Calu3 (cell line): ENCODE results near the gene CCDC106. TPM values are rescaled to one million over a fixed set of nuclear protein-coding genes. Genes with fewer than 3 reads are reported as not detected.

Experiments used
- BruUV-seq: library from RNA; stranded (reverse); fragments of 400-500 nt; replicated peaks from 2 replicates; lab custom pipeline; 2021; lab: Mats Ljungman, UMichigan
- CTCF ChIA-PET: fragments of 300-600 bp; sonication (Branson Sonifier 250); formaldehyde crosslinking; loops from one replicate; lab custom pipeline; 2022; ENCODE audit warnings: antibody characterized with exemption; lab: Charles Lee
- DNase-seq: peaks from one replicate; pipeline ENCODE4 v3.0.0; 2022
- H3K27ac Mint-ChIP-seq: one replicate; pipeline ENCODE4 v1.8.0; 2022; ENCODE audit warnings: mixed read lengths; ENCODE audit not compliant: unreplicated experiment
- H3K27me3 Mint-ChIP-seq: one replicate; pipeline ENCODE4 v1.8.0; 2022; ENCODE audit warnings: mixed read lengths; ENCODE audit not compliant: unreplicated experiment
- H3K36me3 Mint-ChIP-seq: one replicate; pipeline ENCODE4 v1.8.0; 2022; ENCODE audit warnings: mild to moderate bottlenecking, moderate library complexity, mixed read lengths; ENCODE audit not compliant: insufficient read depth, unreplicated experiment
- H3K4me1 Mint-ChIP-seq: one replicate; pipeline ENCODE4 v1.8.0; 2022; ENCODE audit warnings: mild to moderate bottlenecking, low read depth, mixed read lengths; ENCODE audit not compliant: unreplicated experiment
- H3K4me3 Mint-ChIP-seq: one replicate; pipeline ENCODE4 v1.8.0; 2022; ENCODE audit warnings: mild to moderate bottlenecking, low read depth, moderate library complexity, mixed read lengths; ENCODE audit not compliant: unreplicated experiment
- H3K9me3 Mint-ChIP-seq: one replicate; pipeline ENCODE4 v1.8.0; 2022; ENCODE audit warnings: low read depth, mixed read lengths; ENCODE audit not compliant: unreplicated experiment
- intact Hi-C: fragments of 100-400 bp; cut with micrococcal nuclease; formaldehyde crosslinking; loops from one replicate; pipeline ENCODE4 v1.10.0; 2022; ENCODE audit not compliant: unreplicated experiment
- total RNA-seq: library from RNA; stranded (reverse); gene quantifications from 2 replicates; pipeline ENCODE4 v1.2.3, GENCODE V29; 2022
- TF ChIP-seq, protein P1 (sequence below): fragments of 200-600 bp; IDR thresholded peaks from one replicate; pipeline ENCODE4 v1.8.0; 2022; ENCODE audit warnings: antibody characterized with exemption; ENCODE audit not compliant: unreplicated experiment

CCDC106 gene
- total RNA-seq, 1 experiment from 2014 or later, result 12.7 TPM

DNA sequence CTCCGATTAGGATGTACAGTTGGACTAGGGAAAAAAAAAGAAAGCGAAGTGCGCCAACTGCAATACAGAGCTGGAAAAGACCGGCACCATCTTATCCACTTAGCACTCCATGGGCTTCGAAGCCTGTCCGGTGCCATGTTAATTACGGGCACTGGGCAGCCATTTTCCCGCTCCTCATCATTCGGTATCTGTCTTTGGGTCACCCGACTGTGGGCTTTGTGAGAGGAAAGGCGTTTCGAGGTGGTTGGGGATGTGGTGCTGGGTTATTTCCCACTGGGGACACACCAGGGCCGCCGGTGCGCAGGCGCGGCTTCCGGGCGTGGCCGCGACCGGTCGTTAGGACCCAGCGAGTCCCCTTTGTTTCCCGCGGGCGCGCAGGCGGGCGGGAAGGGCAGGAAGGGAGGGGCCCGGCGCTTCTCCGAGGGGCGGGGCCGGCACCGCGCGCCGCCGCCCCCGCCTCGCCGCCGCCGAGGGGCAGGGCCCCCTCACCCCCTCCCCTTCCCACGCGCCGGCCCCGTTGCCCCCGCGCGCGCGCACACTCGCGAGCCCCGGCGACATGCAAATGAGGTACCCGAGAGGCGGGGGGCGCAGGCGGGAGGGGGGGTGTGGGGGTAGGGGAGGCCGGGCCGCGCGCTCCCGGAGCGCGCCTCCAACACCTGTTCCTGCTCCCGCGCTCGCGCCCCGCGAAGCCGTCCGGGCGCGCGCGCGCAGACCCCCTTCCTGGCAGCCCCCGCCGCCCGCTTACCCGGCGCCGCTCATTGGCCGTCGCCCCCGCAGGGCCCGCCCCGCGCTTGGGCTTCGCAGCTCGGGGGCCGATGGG is 48.0 kb upstream of the CCDC106 start, which contains the start of gene ZNF524:
Gene ZNF524 (plus strand): TSS at position 447 of the 820 bp plus-strand sequence. CDS start 1,825 bp downstream, outside the sequence.
- BruUV-seq, result no TSS peak
- TF ChIP-seq, protein P1, sequence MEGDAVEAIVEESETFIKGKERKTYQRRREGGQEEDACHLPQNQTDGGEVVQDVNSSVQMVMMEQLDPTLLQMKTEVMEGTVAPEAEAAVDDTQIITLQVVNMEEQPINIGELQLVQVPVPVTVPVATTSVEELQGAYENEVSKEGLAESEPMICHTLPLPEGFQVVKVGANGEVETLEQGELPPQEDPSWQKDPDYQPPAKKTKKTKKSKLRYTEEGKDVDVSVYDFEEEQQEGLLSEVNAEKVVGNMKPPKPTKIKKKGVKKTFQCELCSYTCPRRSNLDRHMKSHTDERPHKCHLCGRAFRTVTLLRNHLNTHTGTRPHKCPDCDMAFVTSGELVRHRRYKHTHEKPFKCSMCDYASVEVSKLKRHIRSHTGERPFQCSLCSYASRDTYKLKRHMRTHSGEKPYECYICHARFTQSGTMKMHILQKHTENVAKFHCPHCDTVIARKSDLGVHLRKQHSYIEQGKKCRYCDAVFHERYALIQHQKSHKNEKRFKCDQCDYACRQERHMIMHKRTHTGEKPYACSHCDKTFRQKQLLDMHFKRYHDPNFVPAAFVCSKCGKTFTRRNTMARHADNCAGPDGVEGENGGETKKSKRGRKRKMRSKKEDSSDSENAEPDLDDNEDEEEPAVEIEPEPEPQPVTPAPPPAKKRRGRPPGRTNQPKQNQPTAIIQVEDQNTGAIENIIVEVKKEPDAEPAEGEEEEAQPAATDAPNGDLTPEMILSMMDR, result no peak
- Mint-ChIP-seq H3K27ac (peak within 1 kb of the TSS; percentile 94), H3K4me1 (peaks cover 24% of the 10 kb centered on the region), H3K27me3 (no peaks in the 10 kb centered on the region), H3K4me3 (peak within 1 kb of the TSS; percentile 87), H3K9me3 (no peaks in the 10 kb centered on the region), H3K36me3 (peaks cover 83% of the 10 kb centered on the region)
- DNase-seq, result peak; percentile 89
- CTCF ChIA-PET, result interaction anchor here (0.6 to 1.6 kb wide), 10 partner anchors 13 to 1709 kb away, joined by 3 to 9 read pairs (median 4); no protein-coding TSS in a partner anchor
- intact Hi-C loops, result loop anchor here (2.0 to 5.0 kb wide), 2 partner anchors 53 to 83 kb away; partner anchors contain the start of gene SBK3

GRCh38 chr19:55600662-55601028 is 47.4 kb upstream of the CCDC106 start:
- Mint-ChIP-seq H3K4me1 (peaks cover 24% of the 10 kb centered on the region), H3K9me3 (no peaks in the 10 kb centered on the region), H3K4me3 (peak overlapping the region; percentile 87), H3K27me3 (no peaks in the 10 kb centered on the region), H3K27ac (no peak overlapping the region), H3K36me3 (peaks cover 87% of the 10 kb centered on the region)
- BruUV-seq, result no TSS peak
- intact Hi-C loops, result no loop called here
- no peak for DNase-seq
- CTCF ChIA-PET, result interaction anchor here (0.6 to 1.0 kb wide), 4 partner anchors 24 to 1709 kb away, joined by 3 to 6 read pairs (median 4); partner anchors contain the start of gene ZNF784
- TF ChIP-seq, protein P1, result no peak

DNA sequence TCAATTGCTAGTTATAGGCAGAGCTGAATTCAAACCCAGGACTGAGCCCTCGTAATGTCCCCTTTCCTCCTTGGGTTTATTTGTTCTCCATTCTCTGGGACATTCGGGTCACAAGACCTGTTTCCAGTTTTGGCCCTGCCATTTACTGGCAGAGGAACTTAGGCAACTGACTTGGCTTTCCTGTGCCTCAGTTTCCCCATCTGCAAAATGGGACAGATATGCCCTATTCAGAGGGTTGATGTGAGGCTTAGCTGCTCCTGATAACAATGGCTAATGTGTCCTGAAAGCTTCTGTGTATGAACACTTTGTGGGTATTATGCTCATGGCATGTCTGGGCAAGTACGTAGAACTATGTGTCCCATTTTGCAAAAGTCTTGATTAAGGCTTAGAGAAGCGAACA is 46.9 kb upstream of the CCDC106 start:
- Mint-ChIP-seq H3K4me1 (peaks cover 25% of the 10 kb centered on the region), H3K27me3 (no peaks in the 10 kb centered on the region), H3K36me3 (peaks cover 91% of the 10 kb centered on the region), H3K4me3 (peak overlapping the region; percentile 87), H3K9me3 (no peaks in the 10 kb centered on the region), H3K27ac (no peak overlapping the region)
- DNase-seq, result no peak
- intact Hi-C loops, result no loop called here
- CTCF ChIA-PET, result interaction anchor here (0.7 kb wide), 1 partner anchor 23 kb away, joined by 3 read pairs; the partner anchor contains the start of gene ZNF784
- TF ChIP-seq, protein P1, result no peak
- TSS peak; percentile 50 for BruUV-seq

DNA sequence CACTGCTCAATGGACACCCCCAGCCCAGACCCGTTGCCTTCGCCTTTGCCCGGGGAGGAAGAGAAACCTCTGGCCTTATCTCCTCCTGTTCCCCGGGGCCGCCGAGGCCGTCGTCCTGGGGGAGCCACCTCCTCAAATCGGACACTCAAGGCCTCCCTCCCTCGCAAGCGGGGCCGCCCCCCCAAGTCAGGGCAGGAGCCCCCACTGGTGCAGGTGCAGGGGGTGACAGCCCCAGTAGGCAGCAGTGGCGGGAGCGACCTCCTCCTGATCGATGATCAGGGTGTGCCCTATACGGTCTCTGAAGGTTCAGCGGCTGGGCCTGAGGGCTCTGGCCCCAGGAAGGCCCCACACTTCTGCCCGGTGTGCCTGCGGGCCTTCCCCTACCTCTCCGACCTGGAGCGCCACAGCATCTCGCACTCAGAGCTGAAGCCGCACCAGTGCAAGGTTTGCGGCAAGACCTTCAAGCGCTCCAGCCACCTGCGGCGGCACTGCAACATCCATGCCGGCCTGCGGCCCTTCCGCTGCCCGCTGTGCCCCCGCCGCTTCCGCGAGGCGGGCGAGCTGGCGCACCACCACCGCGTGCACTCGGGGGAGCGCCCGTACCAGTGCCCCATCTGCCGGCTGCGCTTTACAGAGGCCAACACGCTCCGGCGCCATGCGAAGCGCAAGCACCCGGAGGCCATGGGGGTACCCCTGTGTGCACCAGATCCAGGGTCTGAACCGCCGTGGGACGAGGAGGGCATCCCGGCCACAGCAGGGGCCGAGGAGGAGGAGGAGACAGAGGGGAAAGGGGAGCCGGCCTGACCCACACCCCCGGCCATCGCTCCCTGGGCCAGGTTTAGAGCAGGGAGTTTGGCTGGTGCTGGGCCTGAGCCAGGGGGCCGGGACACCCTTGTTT is 45.7 kb upstream of the CCDC106 start:
- intact Hi-C loops, result no loop called here
- Mint-ChIP-seq H3K4me3 (peak overlapping the region; percentile 87), H3K9me3 (no peaks in the 10 kb centered on the region), H3K36me3 (peaks cover 93% of the 10 kb centered on the region), H3K27me3 (no peaks in the 10 kb centered on the region), H3K27ac (no peak overlapping the region), H3K4me1 (peaks cover 35% of the 10 kb centered on the region)
- CTCF ChIA-PET, result no interaction called here
- no TSS peak for BruUV-seq
- TF ChIP-seq, protein P1, result no peak
- DNase-seq, result no peak
